PC-9 (cell line): ENCODE measurements around the gene SIRT3. TPM values are rescaled to one million over a fixed set of nuclear protein-coding genes. Genes with fewer than 3 reads are reported as not detected.

Source experiments
- BruUV-seq: library from RNA; stranded (reverse); fragments of 400-500 nt; replicated peaks from 2 replicates; lab custom pipeline; 2021; lab: Mats Ljungman, UMichigan
- CTCF ChIA-PET: fragments of 300-600 bp; sonication (Branson Sonifier 250); formaldehyde crosslinking; loops from one replicate; lab custom pipeline; 2022; ENCODE audit warnings: antibody characterized with exemption; lab: Charles Lee
- POLR2A ChIA-PET: fragments of 300-600 bp; sonication (Branson Sonifier 250); formaldehyde crosslinking; loops from one replicate; lab custom pipeline; 2022; ENCODE audit warnings: antibody characterized with exemption; ENCODE audit not compliant: unreplicated experiment; lab: Charles Lee
- DNase-seq, 2 experiments: peaks; one replicate each; pipeline versions ENCODE4 v3.0.0 to v3.0.0-alpha.2; 2015 to 2022; ENCODE audit warnings: mixed read lengths in 1 of 2
- H2AFZ ChIP-seq: fragments of 200-600 bp; sonication (generic); 2 replicates; pipeline ENCODE4 v1.8.1; 2017; ENCODE audit warnings: antibody characterized with exemption
- H3F3A ChIP-seq: fragments of 200-600 bp; sonication (generic); 2 replicates; pipeline ENCODE4 v1.8.1; 2017; ENCODE audit warnings: antibody characterized with exemption, mild to moderate bottlenecking, low read depth; ENCODE audit not compliant: insufficient read depth
- H3K27ac ChIP-seq: fragments of 200-600 bp; sonication (generic); 2 replicates; pipeline ENCODE4 v1.6.1; 2016; ENCODE audit warnings: mixed run types
- H3K27me3 ChIP-seq: fragments of 200-600 bp; sonication (generic); 2 replicates; pipeline ENCODE4 v1.6.1; 2016; ENCODE audit warnings: low read depth, mixed run types; ENCODE audit not compliant: insufficient read depth
- H3K36me3 ChIP-seq: fragments of 200-600 bp; sonication (generic); 2 replicates; pipeline ENCODE4 v1.6.1; 2016; ENCODE audit warnings: low read depth, mixed run types
- H3K4me1 ChIP-seq: fragments of 200-600 bp; sonication (generic); replicated peaks from 2 replicates; pipeline ENCODE4 v1.6.1; 2016; ENCODE audit warnings: mixed run types; ENCODE audit not compliant: insufficient read depth
- H3K4me2 ChIP-seq: fragments of 200-600 bp; sonication (generic); 2 replicates; pipeline ENCODE4 v1.6.1; 2017; ENCODE audit warnings: mixed run types
- H3K4me3 ChIP-seq: fragments of 200-600 bp; sonication (generic); 2 replicates; pipeline ENCODE4 v1.6.1; 2016; ENCODE audit warnings: mixed run types
- H3K79me2 ChIP-seq: fragments of 200-600 bp; sonication (generic); 2 replicates; pipeline ENCODE4 v1.6.1; 2017; ENCODE audit warnings: low read depth, mixed run types
- H3K9me2 ChIP-seq: fragments of 200-600 bp; sonication (generic); 2 replicates; pipeline ENCODE4 v1.8.1; 2017; ENCODE audit warnings: mild to moderate bottlenecking; ENCODE audit not compliant: insufficient read depth
- H3K9me3 ChIP-seq: fragments of 200-600 bp; sonication (generic); 2 replicates; pipeline ENCODE4 v1.8.1; 2016; ENCODE audit warnings: low read depth; ENCODE audit not compliant: insufficient read depth
- H4K20me1 ChIP-seq: fragments of 200-600 bp; sonication (generic); 2 replicates; pipeline ENCODE4 v1.8.1; 2017; ENCODE audit not compliant: insufficient read depth
- EZH2 ChIP-seq: fragments of 200-600 bp; sonication (generic); IDR thresholded peaks from 2 replicates; pipeline ENCODE4 v1.8.0; 2017; ENCODE audit warnings: antibody characterized with exemption, low read depth
- intact Hi-C: fragments of 100-400 bp; cut with micrococcal nuclease; formaldehyde crosslinking; loops from one replicate; pipeline ENCODE4 v1.10.0; 2022; ENCODE audit not compliant: unreplicated experiment
- total RNA-seq: library from RNA; stranded (reverse); gene quantifications from 2 replicates; pipeline ENCODE4 v1.2.3, GENCODE V29; 2021
- TF ChIP-seq, protein P1 (sequence below): fragments of 200-600 bp; sonication (generic); conservative IDR thresholded peaks from 2 replicates; pipeline ENCODE4 v1.6.1; 2017; ENCODE audit warnings: mixed run types, antibody characterized with exemption, mild to moderate bottlenecking, moderate library complexity

Gene SIRT3
- total RNA-seq, 1 experiment from 2014 or later = 26.0 TPM

DNA sequence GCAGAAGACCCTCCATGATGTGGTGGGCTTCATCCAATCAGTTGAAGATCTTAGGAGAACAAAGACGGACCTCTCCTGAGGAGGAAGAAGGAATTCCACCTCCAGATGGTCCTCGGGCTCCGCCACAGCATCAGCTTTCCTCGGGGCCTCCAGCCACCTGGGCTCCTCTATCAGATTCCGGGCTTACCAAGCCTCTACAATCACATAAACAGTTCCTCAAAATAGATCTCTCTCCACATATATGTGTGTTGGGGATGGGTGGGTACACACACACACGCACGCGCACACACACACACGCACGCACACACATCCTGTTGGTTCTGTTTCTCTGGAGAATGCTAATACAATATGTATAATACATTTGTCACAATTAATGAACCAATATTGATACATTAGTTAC lies 23.3 kb upstream of the SIRT3 start:
- H3K4me3 ChIP-seq = no peak overlapping the region
- H3K4me2 ChIP-seq = no peak overlapping the region
- H3K9me2 ChIP-seq = no peaks in the 10 kb centered on the region
- H3K27me3 ChIP-seq = no peaks in the 10 kb centered on the region
- no peaks in the 10 kb centered on the region for H3K36me3 ChIP-seq
- CTCF ChIA-PET = no interaction called here
- no peak overlapping the region for H3K27ac ChIP-seq
- no peak overlapping the region for H2AFZ ChIP-seq
- H3K4me1 ChIP-seq = no peaks in the 10 kb centered on the region
- POLR2A ChIA-PET = interaction anchor here (0.6 kb wide), 1 partner anchor 104 kb away, joined by 4 read pairs; no protein-coding TSS in a partner anchor
- TF ChIP-seq, protein P1, sequence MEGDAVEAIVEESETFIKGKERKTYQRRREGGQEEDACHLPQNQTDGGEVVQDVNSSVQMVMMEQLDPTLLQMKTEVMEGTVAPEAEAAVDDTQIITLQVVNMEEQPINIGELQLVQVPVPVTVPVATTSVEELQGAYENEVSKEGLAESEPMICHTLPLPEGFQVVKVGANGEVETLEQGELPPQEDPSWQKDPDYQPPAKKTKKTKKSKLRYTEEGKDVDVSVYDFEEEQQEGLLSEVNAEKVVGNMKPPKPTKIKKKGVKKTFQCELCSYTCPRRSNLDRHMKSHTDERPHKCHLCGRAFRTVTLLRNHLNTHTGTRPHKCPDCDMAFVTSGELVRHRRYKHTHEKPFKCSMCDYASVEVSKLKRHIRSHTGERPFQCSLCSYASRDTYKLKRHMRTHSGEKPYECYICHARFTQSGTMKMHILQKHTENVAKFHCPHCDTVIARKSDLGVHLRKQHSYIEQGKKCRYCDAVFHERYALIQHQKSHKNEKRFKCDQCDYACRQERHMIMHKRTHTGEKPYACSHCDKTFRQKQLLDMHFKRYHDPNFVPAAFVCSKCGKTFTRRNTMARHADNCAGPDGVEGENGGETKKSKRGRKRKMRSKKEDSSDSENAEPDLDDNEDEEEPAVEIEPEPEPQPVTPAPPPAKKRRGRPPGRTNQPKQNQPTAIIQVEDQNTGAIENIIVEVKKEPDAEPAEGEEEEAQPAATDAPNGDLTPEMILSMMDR = no peak
- TF ChIP-seq EZH2 = no peak
- no peaks in the 10 kb centered on the region for H3F3A ChIP-seq
- no TSS peak for BruUV-seq
- no peaks in the 10 kb centered on the region for H4K20me1 ChIP-seq
- DNase-seq = no peak
- intact Hi-C loops = no loop called here
- H3K9me3 ChIP-seq = no peaks in the 10 kb centered on the region
- H3K79me2 ChIP-seq = no peaks in the 10 kb centered on the region

DNA sequence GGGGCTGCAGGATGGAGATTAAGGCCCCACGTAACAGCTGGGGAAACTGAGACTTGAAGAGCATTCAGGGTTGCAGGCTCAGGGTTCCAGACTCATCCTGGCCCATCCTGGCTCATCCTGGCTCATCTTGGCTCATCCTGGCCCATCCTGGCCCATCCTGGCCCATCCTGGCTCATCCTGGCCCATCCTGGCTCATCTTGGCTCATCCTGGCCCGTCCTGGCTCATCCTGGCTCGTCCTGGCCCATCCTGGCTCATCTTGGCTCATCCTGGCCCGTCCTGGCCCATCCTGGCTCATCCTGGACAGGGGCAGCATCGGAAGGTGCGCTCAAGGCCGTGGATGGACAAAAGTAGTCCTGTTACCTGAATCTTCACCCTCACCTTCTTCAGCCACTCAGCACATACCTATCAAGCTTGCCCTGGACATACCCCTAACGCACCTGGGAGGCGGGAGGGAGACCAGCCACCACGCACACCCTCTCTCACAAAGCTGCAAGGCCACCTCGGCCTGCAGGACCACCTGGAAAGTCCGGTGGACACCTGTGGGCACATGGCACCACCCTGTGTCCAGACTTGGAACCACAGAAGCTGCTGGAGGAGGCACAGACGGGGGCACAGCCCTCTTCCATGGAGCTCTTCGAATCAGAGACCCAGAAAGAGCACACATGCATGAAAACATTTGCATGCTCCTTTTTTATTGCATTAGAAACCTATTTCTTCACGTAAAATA lies 21.8 kb upstream of the SIRT3 start:
- no TSS peak for BruUV-seq
- H3K79me2 ChIP-seq = no peaks in the 10 kb centered on the region
- no peaks in the 10 kb centered on the region for H3F3A ChIP-seq
- no peaks in the 10 kb centered on the region for H4K20me1 ChIP-seq
- TF ChIP-seq, protein P1 = 0 out of 2 replicates have a peak, but pooled peaks have one; percentile 37
- no peak for TF ChIP-seq EZH2
- no peak for DNase-seq
- no peaks in the 10 kb centered on the region for H3K9me2 ChIP-seq
- no peaks in the 10 kb centered on the region for H3K9me3 ChIP-seq
- no peak overlapping the region for H3K27ac ChIP-seq
- POLR2A ChIA-PET = interaction anchor here (0.7 kb wide), 1 partner anchor 9 kb away, joined by 8 read pairs; no protein-coding TSS in a partner anchor
- intact Hi-C loops = no loop called here
- no peaks in the 10 kb centered on the region for H3K36me3 ChIP-seq
- CTCF ChIA-PET = no interaction called here
- H3K4me1 ChIP-seq = no peaks in the 10 kb centered on the region
- H3K4me3 ChIP-seq = no peak overlapping the region
- H3K4me2 ChIP-seq = no peak overlapping the region
- no peak overlapping the region for H2AFZ ChIP-seq
- no peaks in the 10 kb centered on the region for H3K27me3 ChIP-seq

DNA sequence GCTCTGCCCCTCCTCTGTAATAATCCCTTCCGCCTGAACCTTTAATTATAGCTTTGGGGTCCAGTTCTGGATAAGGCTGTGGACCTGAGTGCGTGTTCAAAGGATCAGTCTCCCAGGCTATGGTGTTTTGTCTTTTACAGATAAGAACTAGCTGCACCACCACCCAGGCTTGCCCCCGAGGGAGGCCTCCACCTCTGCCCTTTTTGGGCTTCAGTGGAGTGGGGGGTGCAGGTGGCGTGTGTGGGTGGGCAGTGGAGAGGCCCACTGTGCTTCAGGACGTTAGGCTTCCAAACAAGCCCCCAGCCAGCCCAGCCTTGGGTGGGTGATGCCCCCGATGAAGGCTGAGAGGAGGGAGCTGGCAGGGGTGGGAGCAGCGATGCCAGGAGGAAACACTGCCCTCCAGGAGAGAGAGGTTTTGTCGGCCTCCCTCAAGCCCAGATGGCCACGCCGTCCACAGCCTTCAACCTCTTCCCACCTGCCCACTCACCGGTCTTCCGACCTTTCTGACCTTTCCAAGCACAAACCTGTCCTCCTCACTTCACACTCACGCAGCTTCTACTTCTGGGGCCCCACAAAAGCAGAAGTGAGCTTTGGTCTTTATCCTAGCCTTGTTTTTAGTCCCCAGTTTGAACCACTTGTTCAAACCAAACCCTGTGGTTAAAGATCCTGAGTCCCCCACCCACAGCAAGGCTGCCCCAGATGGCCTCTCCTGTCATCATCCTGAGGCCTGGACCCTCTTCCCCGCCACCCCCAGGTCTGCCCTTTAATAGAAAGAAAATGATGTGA lies 21.0 kb upstream of the SIRT3 start:
- DNase-seq = no peak
- intact Hi-C loops = no loop called here
- ChIA-PET CTCF (interaction anchor here (0.5 kb wide), 1 partner anchor 9 kb away, joined by 5 read pairs; no protein-coding TSS in a partner anchor), POLR2A (interaction anchor here (0.7 kb wide), 1 partner anchor 10 kb away, joined by 8 read pairs; no protein-coding TSS in a partner anchor)
- Histone ChIP-seq H3K27ac (no peak overlapping the region), H3K4me3 (no peak overlapping the region), H3K27me3 (no peaks in the 10 kb centered on the region), H3K4me1 (no peaks in the 10 kb centered on the region), H3K4me2 (no peak overlapping the region), H3F3A (0 out of 2 replicates have a peak, but pooled peaks cover 3% of the 10 kb centered on the region), H3K9me3 (no peaks in the 10 kb centered on the region), H4K20me1 (no peaks in the 10 kb centered on the region), H3K79me2 (no peaks in the 10 kb centered on the region), H3K36me3 (no peaks in the 10 kb centered on the region), H2AFZ (no peak overlapping the region), H3K9me2 (no peaks in the 10 kb centered on the region)
- BruUV-seq = no TSS peak
- TF ChIP-seq, protein P1 = no peak
- TF ChIP-seq EZH2 = no peak
